ENCODE data around the gene RETREG3. TPM values are rescaled to one million over a fixed set of nuclear protein-coding genes. Genes with fewer than 3 reads are reported as not detected.
A peak's percentile ranks its signal among the peaks of the same experiment; 100 is the strongest.

Gene RETREG3
- total and polyA plus RNA-seq, 9 of the 15 experiments (the other 6 are each of a cell fraction or from before 2014, with no cell fraction given): 4.1 to 39.0 (median 16.9) TPM

GRCh38 chr17:42566883-42567573 lies 42.1 kb downstream of the RETREG3 start, which contains the start of gene MLX (continued):
- TF ChIP-seq SP1 (CRISPR knock-in tag; IDR thresholded peaks at IDR 0.05) (no peak), RBM22 (IDR thresholded peaks at IDR 0.05; ENCODE audit: low read depth, low read length, poor library complexity, severe bottlenecking) (peak; percentile 86), PCBP2 (IDR thresholded peaks at IDR 0.05; ENCODE audit: low read depth, low read length, poor library complexity, severe bottlenecking) (no peak), ZNF696 (CRISPR knock-in tag; conservative IDR thresholded peaks at IDR 0.05) (no peak), TAF1 (IDR thresholded peaks at IDR 0.05; ENCODE audit: control insufficient read depth, extremely low read depth, insufficient read depth, low read length, severe bottlenecking) (peak; percentile 70), ZBTB2 (IDR thresholded peaks at IDR 0.05) (peak; percentile 94), HEY1 (CRISPR knock-in tag; IDR thresholded peaks at IDR 0.05; ENCODE audit: borderline replicate concordance) (no peak), E2F5 (CRISPR knock-in tag; IDR thresholded peaks at IDR 0.05) (no peak), HNRNPL (IDR thresholded peaks at IDR 0.05; ENCODE audit: low read depth, low read length) (peak; percentile 88), TRIM25 (IDR thresholded peaks at IDR 0.05; ENCODE audit: borderline replicate concordance) (no peak), RNF2 (IDR thresholded peaks at IDR 0.05) (0 out of 2 replicates have a peak, but pooled peaks have one; percentile 49), SUPT5H (IDR thresholded peaks at IDR 0.05) (no peak; the same call in 1 of the 2 replicates), POLR2AphosphoS5 (IDR thresholded peaks at IDR 0.05; ENCODE audit: control insufficient read depth, insufficient read depth, low read depth, low read length) (peak; percentile 73; the same call in 1 of the 2 replicates), CHD2 (IDR thresholded peaks at IDR 0.05; ENCODE audit: low read depth, low read length) (peak; percentile 43; the same call in 1 of the 2 replicates)
